Measurements from ENCODE around the gene C10orf90.

The C10orf90 gene

GRCh38 chr10:126497672-126498071, 172.8 kb downstream of the C10orf90 start:
- TF ChIP-seq ZNF8 (CRISPR knock-in tag; IDR thresholded peaks at IDR 0.05) (no peak), ESRRG (CRISPR knock-in tag; IDR thresholded peaks at IDR 0.05) (no peak), ZNF565 (CRISPR knock-in tag; conservative IDR thresholded peaks at IDR 0.05; ENCODE audit: low read depth) (no peak), BACH2 (CRISPR knock-in tag; IDR thresholded peaks at IDR 0.05; ENCODE audit: borderline replicate concordance) (no peak)

GRCh38 chr10:126496771-126497545, 173.5 kb downstream of the C10orf90 start:
- TF ChIP-seq ZFP30 (CRISPR knock-in tag; IDR thresholded peaks at IDR 0.05) (no peak), CSDC2 (CRISPR knock-in tag; IDR thresholded peaks at IDR 0.05) (no peak), ISL1 (CRISPR knock-in tag; IDR thresholded peaks at IDR 0.05) (no peak), BACH2 (CRISPR knock-in tag; IDR thresholded peaks at IDR 0.05; ENCODE audit: borderline replicate concordance) (no peak), RARB (CRISPR knock-in tag; IDR thresholded peaks at IDR 0.05) (no peak)
- ATAC-seq: no peak

More at GRCh38 chr10:126497672-126498071, 172.8 kb downstream of the C10orf90 start:
- ATAC-seq: no peak

GRCh38 chr10:126491476-126491875, 179.0 kb downstream of the C10orf90 start:
- TF ChIP-seq PATZ1 (CRISPR knock-in tag; IDR thresholded peaks at IDR 0.05; ENCODE audit: borderline replicate concordance) (no peak), SNAI2 (CRISPR knock-in tag; IDR thresholded peaks at IDR 0.05) (no peak), CSRNP3 (CRISPR knock-in tag; IDR thresholded peaks at IDR 0.05) (no peak), ZNF70 (CRISPR knock-in tag; IDR thresholded peaks at IDR 0.05) (no peak), ARNTL (CRISPR knock-in tag; IDR thresholded peaks at IDR 0.05; ENCODE audit: borderline replicate concordance, low read depth) (no peak), BACH2 (CRISPR knock-in tag; IDR thresholded peaks at IDR 0.05; ENCODE audit: borderline replicate concordance) (no peak), ZFP3 (CRISPR knock-in tag; IDR thresholded peaks at IDR 0.05) (no peak)
- no peak for ATAC-seq

GRCh38 chr10:126481181-126481580, 189.3 kb downstream of the C10orf90 start:
- TF ChIP-seq ZNF565 (CRISPR knock-in tag; conservative IDR thresholded peaks at IDR 0.05; ENCODE audit: low read depth): no peak
- TF ChIP-seq ZFP30 (CRISPR knock-in tag; IDR thresholded peaks at IDR 0.05): no peak
- no peak for TF ChIP-seq CSDC2 (CRISPR knock-in tag; IDR thresholded peaks at IDR 0.05)
- TF ChIP-seq TCF4 (CRISPR knock-in tag; IDR thresholded peaks at IDR 0.05; ENCODE audit: borderline replicate concordance): no peak
- no peak for TF ChIP-seq PATZ1 (CRISPR knock-in tag; IDR thresholded peaks at IDR 0.05; ENCODE audit: borderline replicate concordance)
- no peak for TF ChIP-seq OSR1 (CRISPR knock-in tag; IDR thresholded peaks at IDR 0.05)
- TF ChIP-seq ZC3H10 (CRISPR knock-in tag; IDR thresholded peaks at IDR 0.05): no peak
- no peak for ATAC-seq

- ATAC-seq: no peak
- TF ChIP-seq CSDC2 (CRISPR knock-in tag; IDR thresholded peaks at IDR 0.05): no peak
- no peak for TF ChIP-seq ZC3H10 (CRISPR knock-in tag; IDR thresholded peaks at IDR 0.05)
- TF ChIP-seq ZFP30 (CRISPR knock-in tag; IDR thresholded peaks at IDR 0.05): no peak
- TF ChIP-seq SNAI2 (CRISPR knock-in tag; IDR thresholded peaks at IDR 0.05): no peak
- no peak for TF ChIP-seq ISL1 (CRISPR knock-in tag; IDR thresholded peaks at IDR 0.05)
- TF ChIP-seq ZFP3 (CRISPR knock-in tag; IDR thresholded peaks at IDR 0.05): no peak
- no peak for TF ChIP-seq POU6F1 (CRISPR knock-in tag; IDR thresholded peaks at IDR 0.05; ENCODE audit: borderline replicate concordance, low read depth)
- TF ChIP-seq PPARA (CRISPR knock-in tag; IDR thresholded peaks at IDR 0.05; ENCODE audit: borderline replicate concordance): no peak
- no peak for TF ChIP-seq GLIS3 (CRISPR knock-in tag; IDR thresholded peaks at IDR 0.05)
- no peak for TF ChIP-seq PATZ1 (CRISPR knock-in tag; IDR thresholded peaks at IDR 0.05; ENCODE audit: borderline replicate concordance)
- TF ChIP-seq TSHZ2 (CRISPR knock-in tag; IDR thresholded peaks at IDR 0.05): no peak
- no peak for TF ChIP-seq TCF4 (CRISPR knock-in tag; IDR thresholded peaks at IDR 0.05; ENCODE audit: borderline replicate concordance)
- TF ChIP-seq ESRRG (CRISPR knock-in tag; IDR thresholded peaks at IDR 0.05): no peak
Observed at GRCh38 chr10:126480648-126481047, 189.8 kb downstream of the C10orf90 start.
